ENCODE results near the gene MYO9A. TPM values are rescaled to one million over a fixed set of nuclear protein-coding genes. Genes with fewer than 3 reads are reported as not detected.

The MYO9A gene
- total RNA-seq, 1 experiment from 2014 or later: 23.0 TPM

GRCh38 chr15:72131922-72132321 is 14.0 kb upstream of the MYO9A start:
- no peak overlapping the region for H3K4me2 ChIP-seq (ENCODE audit: low read length)
- H3K27ac ChIP-seq (ENCODE audit: low read depth, low read length): no peak overlapping the region
- ChIA-PET RAD21 (ENCODE audit: low non-redundant PET in 1 of 2, low total read pairs in 2 of 2, uncharacterized antibody in 2 of 2, unreplicated experiment in 2 of 2) (no interaction called here), CTCF (no interaction called here), POLR2A (no interaction called here)
- H2AFZ ChIP-seq (ENCODE audit: low read depth, low read length, poor library complexity, severe bottlenecking): no peak overlapping the region
- DNase-seq (ENCODE audit: low read depth, low spot score): no peak
- no TSS peak for BruUV-seq (replicated peaks)
- H3K9ac ChIP-seq (ENCODE audit: low read length): no peak overlapping the region
- H3K36me3 ChIP-seq (ENCODE audit: control insufficient read depth in 1 of 2, insufficient read depth in 2 of 2, low read length in 2 of 2): no peaks in the 10 kb centered on the region
- intact Hi-C loops (cut with micrococcal nuclease): no loop called here
- no peak for ATAC-seq
- H3K9me3 ChIP-seq (ENCODE audit: control insufficient read depth in 1 of 2, insufficient read depth in 1 of 2, low read depth in 1 of 2, low read length in 2 of 2): no peaks in the 10 kb centered on the region
- H3K27me3 ChIP-seq (ENCODE audit: insufficient read depth, low read length): no peaks in the 10 kb centered on the region
- TF ChIP-seq EGR1 (IDR thresholded peaks at IDR 0.05; ENCODE audit: low read depth): no peak
- TF ChIP-seq SIN3A (IDR thresholded peaks at IDR 0.05; ENCODE audit: low read depth): no peak
- TF ChIP-seq, protein P1, sequence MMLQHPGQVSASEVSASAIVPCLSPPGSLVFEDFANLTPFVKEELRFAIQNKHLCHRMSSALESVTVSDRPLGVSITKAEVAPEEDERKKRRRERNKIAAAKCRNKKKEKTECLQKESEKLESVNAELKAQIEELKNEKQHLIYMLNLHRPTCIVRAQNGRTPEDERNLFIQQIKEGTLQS (IDR thresholded peaks at IDR 0.05): no peak
- TF ChIP-seq, protein P2, sequence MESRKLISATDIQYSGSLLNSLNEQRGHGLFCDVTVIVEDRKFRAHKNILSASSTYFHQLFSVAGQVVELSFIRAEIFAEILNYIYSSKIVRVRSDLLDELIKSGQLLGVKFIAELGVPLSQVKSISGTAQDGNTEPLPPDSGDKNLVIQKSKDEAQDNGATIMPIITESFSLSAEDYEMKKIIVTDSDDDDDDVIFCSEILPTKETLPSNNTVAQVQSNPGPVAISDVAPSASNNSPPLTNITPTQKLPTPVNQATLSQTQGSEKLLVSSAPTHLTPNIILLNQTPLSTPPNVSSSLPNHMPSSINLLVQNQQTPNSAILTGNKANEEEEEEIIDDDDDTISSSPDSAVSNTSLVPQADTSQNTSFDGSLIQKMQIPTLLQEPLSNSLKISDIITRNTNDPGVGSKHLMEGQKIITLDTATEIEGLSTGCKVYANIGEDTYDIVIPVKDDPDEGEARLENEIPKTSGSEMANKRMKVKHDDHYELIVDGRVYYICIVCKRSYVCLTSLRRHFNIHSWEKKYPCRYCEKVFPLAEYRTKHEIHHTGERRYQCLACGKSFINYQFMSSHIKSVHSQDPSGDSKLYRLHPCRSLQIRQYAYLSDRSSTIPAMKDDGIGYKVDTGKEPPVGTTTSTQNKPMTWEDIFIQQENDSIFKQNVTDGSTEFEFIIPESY (IDR thresholded peaks at IDR 0.05; ENCODE audit: extremely low read depth, insufficient replicate concordance, low read length): no peak
- no peak for TF ChIP-seq ZNF274 (IDR thresholded peaks at IDR 0.05; ENCODE audit: low read depth, low read length)
- no peak for TF ChIP-seq FOSL1 (IDR thresholded peaks at IDR 0.05; ENCODE audit: low read depth)
- TF ChIP-seq RAD21 (IDR thresholded peaks at IDR 0.05; ENCODE audit: low read depth): no peak
- TF ChIP-seq YY1 (IDR thresholded peaks at IDR 0.05; ENCODE audit: extremely low read depth, insufficient replicate concordance, low read depth, low read length): no peak
- TF ChIP-seq CTCF (IDR thresholded peaks at IDR 0.05 in 2 of 3, conservative IDR thresholded peaks at IDR 0.05 in 1 of 3; ENCODE audit: borderline replicate concordance in 1 of 3, insufficient read depth in 1 of 3, low read depth in 2 of 3, low read length in 2 of 3): no peak
- TF ChIP-seq MAX (IDR thresholded peaks at IDR 0.05): no peak
- TF ChIP-seq TCF7L2 (IDR thresholded peaks at IDR 0.05; ENCODE audit: borderline replicate concordance, extremely low read depth, insufficient read depth, insufficient read length): no peak
- TF ChIP-seq POLR2A (IDR thresholded peaks at IDR 0.05; ENCODE audit: borderline replicate concordance, extremely low read depth, insufficient read depth, insufficient read length): no peak
- TF ChIP-seq CEBPB (IDR thresholded peaks at IDR 0.05; ENCODE audit: low read depth): no peak
- no peak for TF ChIP-seq ELF1 (IDR thresholded peaks at IDR 0.05; ENCODE audit: borderline replicate concordance, low read depth)
- TF ChIP-seq CBX3 (IDR thresholded peaks at IDR 0.05; ENCODE audit: low read depth): no peak
- TF ChIP-seq ZFX (IDR thresholded peaks at IDR 0.05): no peak
- no peak for TF ChIP-seq SP1 (IDR thresholded peaks at IDR 0.05; ENCODE audit: low read depth)
- H3K79me2 ChIP-seq (ENCODE audit: insufficient read depth, low read length): no peaks in the 10 kb centered on the region
- H3K4me1 ChIP-seq (ENCODE audit: control insufficient read depth in 1 of 2, insufficient read depth in 2 of 2, low read length in 2 of 2): no peaks in the 10 kb centered on the region
- no peak overlapping the region for H3K4me3 ChIP-seq (replicated peaks in 1 of 2; ENCODE audit: low read depth in 1 of 2, low read length in 2 of 2)
- H3K9me2 ChIP-seq (ENCODE audit: insufficient read depth): no peaks in the 10 kb centered on the region
- no peaks in the 10 kb centered on the region for H4K20me1 ChIP-seq (ENCODE audit: insufficient read depth)
